ENCODE data around the gene CD244.

- TF ChIP-seq CTCF (IDR thresholded peaks at IDR 0.05) (no peak), POLR2A (IDR thresholded peaks at IDR 0.05) (no peak)
Observed at GRCh38 chr1:160858507-160858906, 4.2 kb downstream of the CD244 start.
